Measurements from ENCODE around the gene ARL10. TPM values are rescaled to one million over a fixed set of nuclear protein-coding genes. Genes with fewer than 3 reads are reported as not detected.

Gene ARL10
- total RNA-seq, 1 donor from 2014 or later, result 14.3 TPM

DNA sequence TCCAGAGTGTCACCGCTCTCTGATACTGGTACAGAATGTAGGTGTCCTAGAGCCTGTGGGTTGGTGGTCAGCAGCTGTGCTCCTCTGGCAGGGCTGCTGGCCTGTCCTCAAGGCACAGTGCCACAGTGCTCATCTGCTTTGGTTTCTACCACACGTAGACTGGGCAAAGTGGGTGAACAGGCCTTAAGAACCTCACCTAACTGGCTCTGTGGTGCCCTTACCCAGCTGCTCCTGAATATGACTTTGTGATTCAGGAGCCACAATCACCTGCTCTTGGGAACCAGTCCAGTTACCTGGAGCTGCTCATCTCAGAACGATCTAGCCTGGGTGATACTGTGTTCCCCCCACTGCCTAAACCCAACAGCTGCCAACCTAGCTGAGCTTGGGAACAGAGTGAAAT is 16.7 kb downstream of the ARL10 start:
- Histone ChIP-seq H3K36me3 (ENCODE audit: insufficient read depth, low read length) (peaks cover 27% of the 10 kb centered on the region), H3K27me3 (ENCODE audit: insufficient read depth, low read length) (no peaks in the 10 kb centered on the region), H3K27ac (ENCODE audit: low read depth, low read length) (no peak overlapping the region), H4K20me1 (ENCODE audit: insufficient read depth, low read length) (peaks cover 36% of the 10 kb centered on the region), H3K4me3 (ENCODE audit: insufficient read depth, low read depth, low read length) (no peak overlapping the region), H2AFZ (ENCODE audit: low read depth, low read length) (no peak overlapping the region), H3K4me1 (ENCODE audit: insufficient read depth, low read length) (peaks cover 3% of the 10 kb centered on the region), H3K79me2 (ENCODE audit: insufficient read depth, low read length) (peaks cover 28% of the 10 kb centered on the region), H3K4me2 (ENCODE audit: low read length) (no peak overlapping the region), H3K9ac (ENCODE audit: low read length) (no peak overlapping the region), H3K9me3 (ENCODE audit: insufficient read depth, low read depth, low read length) (no peaks in the 10 kb centered on the region)
- no peak for TF ChIP-seq CTCF (IDR thresholded peaks at IDR 0.05; ENCODE audit: insufficient read depth, low read depth, low read length)
- TF ChIP-seq EZH2 (IDR thresholded peaks at IDR 0.05; ENCODE audit: insufficient read depth, low read length), result no peak
- no peaks in the 10 kb centered on the region for H3K9me3 Mint-ChIP-seq (ENCODE audit: unreplicated experiment)
- no peak for DNase-seq (ENCODE audit: low read depth)
- FAIRE-seq, result no peak
- H3K27me3 Mint-ChIP-seq (ENCODE audit: low read depth, unreplicated experiment), result no peaks in the 10 kb centered on the region
- no peak overlapping the region for H3K27ac Mint-ChIP-seq (ENCODE audit: unreplicated experiment)
- no peak overlapping the region for H3K4me3 Mint-ChIP-seq (ENCODE audit: unreplicated experiment)
- H3K36me3 Mint-ChIP-seq (ENCODE audit: low read depth, unreplicated experiment), result peaks cover 15% of the 10 kb centered on the region
- peaks cover 4% of the 10 kb centered on the region for H3K4me1 Mint-ChIP-seq (ENCODE audit: low read depth, unreplicated experiment)

DNA sequence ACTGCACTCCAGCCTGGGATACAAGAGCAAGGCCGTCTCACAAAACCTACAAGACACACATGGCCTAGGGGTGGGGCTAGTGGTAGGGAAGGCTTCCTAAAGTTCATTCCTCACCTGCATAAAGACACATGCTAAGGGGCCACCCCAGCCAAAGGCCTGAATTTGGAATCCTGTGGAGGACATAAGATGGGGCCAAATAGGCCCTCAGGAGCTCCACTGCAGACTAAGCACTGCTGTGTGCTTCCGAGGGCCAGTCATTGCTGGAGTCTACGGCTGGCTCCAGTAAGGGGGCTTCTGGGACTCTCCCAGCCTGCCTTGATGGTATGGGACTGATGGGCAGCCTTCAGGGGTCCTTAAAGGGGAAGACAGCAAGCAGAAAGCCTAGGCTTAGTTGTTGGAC is 17.4 kb downstream of the ARL10 start:
- H3K79me2 ChIP-seq (ENCODE audit: insufficient read depth, low read length), result peaks cover 36% of the 10 kb centered on the region
- TF ChIP-seq CTCF (IDR thresholded peaks at IDR 0.05; ENCODE audit: insufficient read depth, low read depth, low read length) (no peak), EZH2 (IDR thresholded peaks at IDR 0.05; ENCODE audit: insufficient read depth, low read length) (no peak)
- peaks cover 11% of the 10 kb centered on the region for H3K4me1 ChIP-seq (ENCODE audit: insufficient read depth, low read length)
- FAIRE-seq, result no peak
- H3K27ac ChIP-seq (ENCODE audit: low read depth, low read length), result no peak overlapping the region
- no peak overlapping the region for H2AFZ ChIP-seq (ENCODE audit: low read depth, low read length)
- Mint-ChIP-seq H3K4me3 (ENCODE audit: unreplicated experiment) (no peak overlapping the region), H3K4me1 (ENCODE audit: low read depth, unreplicated experiment) (peaks cover 4% of the 10 kb centered on the region), H3K9me3 (ENCODE audit: unreplicated experiment) (no peaks in the 10 kb centered on the region), H3K27ac (ENCODE audit: unreplicated experiment) (no peak overlapping the region), H3K36me3 (ENCODE audit: low read depth, unreplicated experiment) (peaks cover 15% of the 10 kb centered on the region), H3K27me3 (ENCODE audit: low read depth, unreplicated experiment) (no peaks in the 10 kb centered on the region)
- DNase-seq (ENCODE audit: low read depth), result no peak
- H3K9ac ChIP-seq (ENCODE audit: low read length), result no peak overlapping the region
- peaks cover 27% of the 10 kb centered on the region for H3K36me3 ChIP-seq (ENCODE audit: insufficient read depth, low read length)
- H3K27me3 ChIP-seq (ENCODE audit: insufficient read depth, low read length), result no peaks in the 10 kb centered on the region
- H3K9me3 ChIP-seq (ENCODE audit: insufficient read depth, low read depth, low read length), result no peaks in the 10 kb centered on the region
- H3K4me2 ChIP-seq (ENCODE audit: low read length), result no peak overlapping the region
- peaks cover 44% of the 10 kb centered on the region for H4K20me1 ChIP-seq (ENCODE audit: insufficient read depth, low read length)
- no peak overlapping the region for H3K4me3 ChIP-seq (ENCODE audit: insufficient read depth, low read depth, low read length)

- H3K4me1 Mint-ChIP-seq (ENCODE audit: low read depth, unreplicated experiment), result peaks cover 4% of the 10 kb centered on the region
- TF ChIP-seq CTCF (IDR thresholded peaks at IDR 0.05; ENCODE audit: insufficient read depth, low read depth, low read length) (no peak), EZH2 (IDR thresholded peaks at IDR 0.05; ENCODE audit: insufficient read depth, low read length) (no peak)
- H3K36me3 Mint-ChIP-seq (ENCODE audit: low read depth, unreplicated experiment), result peaks cover 17% of the 10 kb centered on the region
- H3K79me2 ChIP-seq (ENCODE audit: insufficient read depth, low read length), result peaks cover 42% of the 10 kb centered on the region
- H3K4me3 ChIP-seq (ENCODE audit: insufficient read depth, low read depth, low read length), result no peak overlapping the region
- no peak overlapping the region for H3K9ac ChIP-seq (ENCODE audit: low read length)
- peaks cover 45% of the 10 kb centered on the region for H4K20me1 ChIP-seq (ENCODE audit: insufficient read depth, low read length)
- no peaks in the 10 kb centered on the region for H3K9me3 Mint-ChIP-seq (ENCODE audit: unreplicated experiment)
- no peak overlapping the region for H3K27ac ChIP-seq (ENCODE audit: low read depth, low read length)
- H3K27me3 Mint-ChIP-seq (ENCODE audit: low read depth, unreplicated experiment), result no peaks in the 10 kb centered on the region
- no peak for DNase-seq (ENCODE audit: low read depth)
- H3K4me1 ChIP-seq (ENCODE audit: insufficient read depth, low read length), result peaks cover 11% of the 10 kb centered on the region
- H3K27ac Mint-ChIP-seq (ENCODE audit: unreplicated experiment), result no peak overlapping the region
- no peaks in the 10 kb centered on the region for H3K9me3 ChIP-seq (ENCODE audit: insufficient read depth, low read depth, low read length)
- no peak overlapping the region for H3K4me2 ChIP-seq (ENCODE audit: low read length)
- no peak for FAIRE-seq
- H3K27me3 ChIP-seq (ENCODE audit: insufficient read depth, low read length), result no peaks in the 10 kb centered on the region
- no peak overlapping the region for H2AFZ ChIP-seq (ENCODE audit: low read depth, low read length)
- peaks cover 27% of the 10 kb centered on the region for H3K36me3 ChIP-seq (ENCODE audit: insufficient read depth, low read length)
- H3K4me3 Mint-ChIP-seq (ENCODE audit: unreplicated experiment), result no peak overlapping the region
Measured at GRCh38 chr5:176383248-176383905, 18.1 kb downstream of the ARL10 start.

Data from astrocyte (in vitro differentiated cells and primary cell).